HG03103 (cell line): ENCODE measurements around the gene ULK1.
A peak's percentile ranks its signal among the peaks of the same experiment; 100 is the strongest.
"Not testable (repeated sequence)": the region's sequence is repeated elsewhere in the genome, so short reads cannot be mapped to it uniquely, and the experiment has no call there.

Experiments used
- ATAC-seq: cut with Tn5 transposase; IDR thresholded peaks from one replicate; pipeline ENCODE4 v1.9.1; 2021; ENCODE audit warnings: low read depth; ENCODE audit not compliant: unreplicated experiment

The ULK1 gene

DNA sequence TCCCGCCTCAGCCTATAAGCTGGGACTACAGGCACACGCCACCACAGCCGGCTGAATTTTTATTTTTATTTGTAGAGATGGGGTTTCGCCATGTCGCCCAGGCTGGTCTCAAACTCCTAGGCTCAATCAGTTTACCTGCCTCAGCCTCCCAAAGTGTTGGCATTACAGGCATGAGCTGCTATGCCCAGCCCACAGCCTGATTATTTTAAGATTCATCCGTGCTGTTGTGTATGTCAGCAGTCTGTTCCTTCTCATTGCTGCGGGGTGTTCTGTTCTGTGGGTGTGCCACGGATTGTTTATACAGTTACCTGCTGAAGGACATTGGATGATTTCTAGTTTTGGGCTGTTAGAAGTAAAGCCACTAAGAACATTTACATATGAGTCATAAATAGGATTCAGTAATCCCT lies 45.7 kb downstream of the ULK1 start:
- ATAC-seq: no peak

DNA sequence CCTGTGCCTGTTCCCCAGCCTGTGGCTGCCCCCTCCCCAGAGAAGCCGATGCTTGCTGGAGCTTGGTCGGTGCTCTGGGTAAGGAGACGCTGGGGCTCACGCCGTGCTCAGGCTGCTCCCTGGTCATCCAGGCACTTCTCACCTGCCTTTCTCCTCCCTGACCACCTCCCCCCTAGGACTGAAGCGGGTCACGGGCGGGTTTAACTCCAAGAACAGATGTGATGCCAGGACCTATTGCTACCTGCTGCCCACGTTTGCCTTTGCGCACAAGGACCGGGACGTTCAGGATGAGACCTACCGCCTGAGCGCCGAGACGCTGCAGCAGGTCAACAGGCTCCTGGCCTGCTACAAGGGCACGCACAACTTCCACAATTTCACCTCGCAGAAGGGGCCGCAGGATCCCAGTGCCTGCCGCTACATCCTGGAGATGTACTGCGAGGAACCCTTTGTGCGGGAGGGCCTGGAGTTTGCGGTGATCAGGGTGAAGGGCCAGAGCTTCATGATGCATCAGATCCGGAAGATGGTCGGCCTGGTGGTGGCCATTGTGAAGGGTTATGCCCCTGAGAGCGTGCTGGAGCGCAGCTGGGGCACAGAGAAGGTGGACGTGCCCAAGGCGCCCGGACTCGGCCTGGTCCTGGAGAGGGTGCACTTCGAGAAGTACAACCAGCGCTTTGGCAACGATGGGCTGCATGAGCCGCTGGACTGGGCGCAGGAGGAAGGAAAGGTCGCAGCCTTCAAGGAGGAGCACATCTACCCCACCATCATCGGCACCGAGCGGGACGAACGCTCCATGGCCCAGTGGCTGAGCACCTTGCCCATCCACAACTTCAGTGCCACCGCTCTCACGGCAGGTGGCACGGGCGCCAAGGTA lies 46.9 kb downstream of the ULK1 start:
- ATAC-seq: no peak

DNA sequence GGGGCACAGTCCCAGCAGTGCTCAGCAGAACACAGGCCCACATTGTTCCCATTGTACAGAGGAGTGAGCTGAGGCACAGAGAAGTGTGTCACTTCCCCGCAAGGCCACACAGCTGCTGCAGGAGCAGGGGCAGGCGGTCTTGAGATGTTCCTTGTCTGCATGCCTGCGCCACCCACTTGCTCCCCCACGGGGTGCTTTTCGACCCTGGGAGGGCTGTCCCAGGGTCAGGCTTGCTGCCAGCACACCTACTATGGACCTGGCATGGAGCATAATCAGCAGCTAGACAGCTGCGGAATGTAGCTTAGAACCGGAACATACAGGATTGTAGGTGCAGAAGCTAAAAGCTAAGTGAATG lies 47.5 kb downstream of the ULK1 start:
- no peak for ATAC-seq

DNA sequence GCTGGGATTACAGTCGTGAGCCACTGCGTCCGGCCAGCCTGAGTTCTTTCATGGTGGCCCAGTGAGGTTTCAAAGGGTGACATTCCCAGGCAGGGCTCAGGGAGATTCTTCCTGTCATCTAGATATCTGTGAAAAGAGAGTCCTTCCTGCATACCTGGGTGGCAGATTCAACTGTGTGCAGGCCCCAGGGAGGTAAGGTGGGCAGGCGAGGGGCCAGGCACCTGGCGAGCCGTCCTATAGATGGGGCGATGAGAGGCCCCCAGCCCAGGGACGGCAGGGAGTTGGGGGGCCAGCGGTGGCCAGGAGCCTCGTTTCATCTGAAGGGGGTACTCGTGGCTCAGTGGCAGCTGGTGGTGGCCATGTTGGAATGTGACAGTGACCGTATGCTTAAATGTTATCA lies 48.2 kb downstream of the ULK1 start:
- no peak for ATAC-seq

DNA sequence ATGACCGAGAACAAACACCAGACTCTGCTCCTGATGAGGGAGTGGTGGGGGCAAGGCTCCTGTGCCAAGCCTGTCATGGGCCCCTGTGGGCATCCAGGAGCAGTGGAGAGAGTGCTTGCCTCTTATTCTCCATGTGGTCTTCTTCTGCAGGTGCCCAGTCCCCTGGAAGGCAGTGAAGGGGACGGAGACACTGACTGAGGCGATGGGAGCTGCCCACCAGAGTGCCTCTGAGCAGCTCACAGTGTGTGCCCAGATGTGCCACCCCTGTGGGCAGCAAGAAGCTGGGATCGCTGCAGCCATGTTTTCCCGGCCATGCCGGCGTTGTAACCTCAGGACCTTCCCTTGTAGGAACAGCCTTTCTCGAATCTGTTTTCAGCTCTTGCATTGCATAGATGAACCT lies 49.0 kb downstream of the ULK1 start:
- ATAC-seq: no peak

DNA sequence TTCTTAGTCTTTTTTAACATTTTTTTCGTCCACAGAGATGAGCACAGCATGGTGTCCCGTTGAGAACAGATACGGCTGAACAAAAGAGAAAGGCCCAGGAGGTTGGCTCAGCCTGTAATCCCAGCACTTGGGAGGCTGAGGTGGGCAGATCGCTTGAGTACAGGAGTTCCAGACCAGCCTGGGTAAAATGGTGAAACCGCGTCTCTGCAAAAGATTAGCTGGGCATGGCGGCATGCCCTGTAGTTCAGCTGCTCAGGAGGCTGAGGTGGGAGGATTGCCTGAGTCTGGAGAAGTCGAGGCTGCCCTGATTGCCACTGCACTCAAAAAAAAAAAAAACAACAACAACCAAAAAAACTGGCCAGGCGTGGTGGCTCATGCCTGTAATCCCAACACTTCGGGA lies 49.5 kb downstream of the ULK1 start:
- ATAC-seq: no peak

DNA sequence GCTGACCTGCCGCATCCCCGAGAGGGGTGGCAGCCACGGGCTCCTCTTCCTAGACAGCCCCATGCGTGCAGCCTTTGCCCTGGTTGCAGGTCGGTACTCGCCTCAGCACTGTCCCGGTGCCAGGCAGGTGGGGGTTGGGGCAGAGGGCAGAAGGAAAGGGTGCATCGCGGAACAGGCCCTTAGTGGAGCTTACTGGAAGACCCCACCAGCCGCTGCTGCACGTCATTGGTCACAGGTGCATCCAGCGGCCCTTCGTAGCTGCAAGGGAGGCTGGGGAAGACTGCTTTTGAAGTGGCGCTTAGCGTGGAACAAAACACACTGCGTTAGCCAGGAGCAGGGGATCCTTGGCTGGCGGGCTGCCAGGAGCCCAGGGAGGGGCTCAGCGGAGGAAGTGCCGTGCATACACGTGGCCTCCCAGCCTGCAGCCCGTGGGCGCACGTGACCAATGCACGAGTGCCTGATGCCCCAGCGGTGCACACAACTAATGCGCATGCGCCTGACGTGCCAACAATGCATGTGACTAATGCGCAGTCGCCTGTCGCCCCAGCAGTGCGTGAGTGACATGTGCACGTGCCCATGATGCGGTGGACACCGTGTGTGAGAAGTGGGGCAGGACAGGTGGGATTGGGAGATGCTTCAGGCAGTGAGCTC lies 50.3 kb downstream of the ULK1 start:
- no peak for ATAC-seq

DNA sequence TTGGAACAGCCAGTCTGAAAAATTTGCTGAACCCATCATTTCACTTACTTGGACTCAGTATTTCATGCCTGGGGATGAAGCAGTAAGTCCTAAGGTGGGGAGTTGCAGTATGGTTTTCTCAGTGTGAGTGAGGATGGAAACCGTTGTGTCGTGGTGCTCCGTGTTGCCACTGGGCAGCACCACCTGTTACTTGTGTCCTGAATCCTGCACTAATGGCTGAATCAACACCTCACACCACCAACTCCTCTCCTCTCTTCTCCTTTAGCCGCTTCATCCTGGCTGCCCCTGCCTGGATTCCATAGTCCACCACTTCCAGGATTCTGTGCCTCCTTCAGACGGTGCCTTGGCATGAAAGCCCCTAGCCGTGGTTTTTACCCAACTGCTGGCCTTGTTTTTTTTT lies 52.3 kb downstream of the ULK1 start:
- ATAC-seq: no peak

DNA sequence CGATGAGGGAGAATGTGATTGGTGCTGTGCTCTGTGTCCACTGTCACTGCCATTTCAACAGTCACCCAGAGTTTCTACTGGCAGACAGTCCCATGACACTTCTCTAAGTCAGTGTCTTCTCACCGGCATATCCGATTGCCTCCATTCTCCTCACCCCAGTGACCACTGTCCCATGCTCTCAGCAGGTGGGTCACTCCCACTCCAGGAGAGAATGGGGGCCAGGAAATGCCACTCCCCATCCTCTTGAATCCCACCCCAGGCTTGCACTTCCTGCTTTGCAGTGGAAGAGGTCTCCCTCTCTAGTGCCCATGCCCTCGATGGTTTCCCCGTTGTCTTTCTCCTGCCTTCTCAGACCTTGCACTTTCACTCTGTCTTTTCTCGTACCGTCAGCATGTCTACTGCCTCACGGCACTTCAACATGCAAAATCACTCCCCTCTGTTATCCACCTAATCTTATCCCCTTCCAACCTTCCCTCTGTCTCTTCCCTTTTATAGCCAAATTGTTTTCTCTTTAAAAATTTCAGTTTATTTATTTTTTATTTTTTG lies 53.1 kb downstream of the ULK1 start:
- no peak for ATAC-seq

DNA sequence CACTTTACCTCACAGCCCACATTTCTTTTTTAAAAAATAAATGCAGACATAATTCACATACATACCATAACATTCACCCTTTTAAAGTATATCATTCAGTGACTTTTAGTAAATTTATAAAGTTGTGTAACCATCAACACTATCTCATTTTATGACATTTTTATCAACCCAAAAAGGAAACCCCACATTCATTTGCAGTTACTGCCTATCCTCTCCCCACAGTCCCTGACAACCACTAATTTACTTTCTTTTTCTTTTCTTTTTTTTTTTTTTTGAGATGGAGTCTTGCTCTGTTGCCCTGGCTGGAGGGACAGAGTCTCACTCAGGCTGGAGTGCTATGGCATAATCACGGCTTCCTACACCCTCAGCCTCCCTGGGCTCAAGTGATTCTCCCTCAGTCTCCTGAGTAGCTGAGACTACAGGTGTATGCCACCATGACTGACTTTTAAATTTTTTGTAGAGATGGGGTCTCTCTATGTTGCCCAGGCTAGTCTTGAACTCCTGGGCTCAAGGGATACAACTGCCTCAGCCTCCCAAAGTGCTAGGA lies 53.8 kb downstream of the ULK1 start:
- ATAC-seq: no peak

DNA sequence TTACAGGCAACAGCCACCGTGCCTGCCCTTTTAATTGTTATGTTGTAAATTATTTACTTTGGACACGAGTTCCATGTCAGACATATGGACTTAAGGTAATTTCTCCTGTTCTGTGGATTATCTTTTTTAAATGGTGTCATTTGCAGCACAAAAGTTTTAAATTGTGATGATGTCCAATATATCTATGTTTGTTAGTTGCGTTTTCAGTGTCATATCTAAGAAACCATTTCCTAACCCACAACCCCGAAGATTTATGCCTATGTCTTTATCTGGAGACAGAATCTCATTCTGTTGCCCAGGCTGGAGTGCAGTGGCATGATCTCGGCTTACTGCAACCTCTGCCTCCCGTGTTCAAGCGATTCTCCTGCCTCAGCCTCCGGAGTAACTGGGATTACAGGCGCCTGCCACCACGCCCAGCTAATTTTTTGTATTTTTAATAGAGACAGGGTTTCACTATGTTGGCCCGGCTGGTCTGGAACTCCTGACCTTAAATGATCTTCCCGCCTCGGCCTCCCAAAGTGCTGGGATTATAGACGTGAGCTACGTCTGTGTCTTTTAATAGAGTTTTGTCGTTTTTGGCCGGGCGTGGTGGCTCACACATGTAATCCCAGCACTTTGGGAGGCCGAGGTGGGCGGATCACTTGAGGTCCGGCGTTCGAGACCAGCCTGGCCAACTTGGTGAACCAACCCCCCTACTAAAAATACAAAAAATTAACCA lies 54.5 kb downstream of the ULK1 start:
- not testable (repeated sequence) for ATAC-seq

DNA sequence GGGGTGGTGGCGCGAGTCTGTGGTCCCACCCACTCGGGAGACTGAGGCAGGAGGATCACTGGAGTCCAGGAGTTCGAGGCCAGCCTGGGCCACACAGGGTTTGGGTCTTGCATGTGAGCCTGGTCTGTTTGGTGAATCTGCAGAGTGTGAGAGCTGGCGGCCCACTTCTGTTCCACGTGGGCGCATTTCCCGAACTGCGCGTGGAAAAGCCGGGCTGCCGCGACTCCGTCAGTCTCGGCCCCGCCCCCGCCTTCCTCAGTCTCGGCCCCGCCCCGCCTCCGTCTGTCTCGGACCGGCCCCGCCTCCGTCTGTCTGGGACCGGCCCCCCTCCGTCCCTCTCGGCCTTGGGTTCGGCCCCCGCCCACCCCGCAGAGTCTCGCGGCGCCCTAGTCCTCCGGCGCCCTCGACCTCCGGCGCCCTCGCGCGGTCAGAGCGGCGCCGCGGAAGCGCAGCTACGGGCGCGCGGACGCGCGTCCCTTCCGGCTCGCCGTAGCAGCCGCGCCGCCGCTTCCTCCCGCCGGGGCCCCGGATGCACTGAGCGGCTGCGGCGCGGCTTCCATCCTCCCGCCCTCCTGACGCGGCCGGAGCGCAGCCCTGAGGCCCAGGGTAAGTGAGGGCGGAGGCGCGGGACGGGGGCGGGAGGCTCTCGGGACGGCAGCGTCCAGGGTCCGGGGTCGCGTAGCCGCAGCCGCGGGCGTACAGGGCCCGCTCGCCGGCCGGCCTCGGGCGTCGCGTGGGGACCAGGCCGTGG lies 55.2 kb downstream of the ULK1 start, which contains the start of gene EP400:
EP400 (plus strand) TSS at position 512 of the 751 bp plus-strand sequence. CDS start 10,678 bp downstream, outside the sequence.
- ATAC-seq: peak; percentile 92

DNA sequence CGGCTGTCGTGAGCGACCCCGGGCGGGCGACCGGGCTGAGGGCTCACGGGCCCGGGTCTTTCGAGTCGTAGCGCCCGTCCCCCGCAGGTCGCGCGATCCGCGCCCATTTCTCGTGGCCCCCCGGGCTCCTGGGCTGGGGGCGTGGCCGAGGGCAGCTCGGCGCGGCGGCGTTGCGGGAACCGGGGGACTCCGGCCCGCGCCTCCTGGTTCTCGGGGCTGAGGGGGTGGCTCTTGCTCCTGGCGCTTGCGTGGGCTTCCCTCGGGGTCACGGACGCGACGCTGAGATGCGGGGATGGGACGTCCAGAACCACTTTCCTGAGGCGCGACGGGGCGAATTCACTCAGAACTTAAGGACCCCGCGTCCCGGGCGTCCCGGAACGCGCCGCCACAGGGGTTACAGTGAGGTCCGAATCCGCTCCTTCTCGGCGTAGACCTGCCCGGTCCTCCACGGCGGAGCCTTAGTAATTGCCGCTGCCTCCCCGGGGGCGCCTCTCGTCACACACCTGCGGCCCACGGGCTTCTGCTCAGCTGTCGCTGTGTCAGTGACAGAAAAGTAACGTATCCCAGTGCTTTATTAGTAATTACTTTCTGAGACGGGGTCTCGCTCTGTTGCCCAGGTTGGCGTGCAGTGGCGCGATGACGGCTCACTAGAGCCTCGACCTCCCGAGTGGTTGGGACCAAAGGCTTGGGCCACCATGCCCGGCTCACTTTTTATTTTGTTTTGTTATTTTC lies 55.9 kb downstream of the ULK1 start:
- ATAC-seq: peak; percentile 27

DNA sequence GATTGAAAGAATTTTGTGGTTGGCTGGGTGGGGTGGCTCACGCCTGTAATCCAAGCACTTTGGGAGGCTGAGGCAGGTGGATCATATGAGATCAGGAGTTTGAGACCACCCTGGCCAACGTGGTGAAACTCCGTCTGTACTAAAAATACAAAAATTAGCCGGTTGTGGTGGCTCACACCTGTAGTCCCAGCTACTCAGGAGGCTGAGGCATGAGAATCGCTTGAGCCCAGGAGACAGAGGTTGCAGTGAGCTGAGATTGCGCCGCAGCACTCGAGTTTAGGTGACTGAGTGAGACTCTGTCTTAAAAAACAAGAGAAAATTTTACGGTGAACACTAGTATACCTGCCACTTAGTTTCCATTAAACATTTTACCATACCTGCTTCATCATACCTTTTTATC lies 59.4 kb downstream of the ULK1 start:
- not testable (repeated sequence) for ATAC-seq

DNA sequence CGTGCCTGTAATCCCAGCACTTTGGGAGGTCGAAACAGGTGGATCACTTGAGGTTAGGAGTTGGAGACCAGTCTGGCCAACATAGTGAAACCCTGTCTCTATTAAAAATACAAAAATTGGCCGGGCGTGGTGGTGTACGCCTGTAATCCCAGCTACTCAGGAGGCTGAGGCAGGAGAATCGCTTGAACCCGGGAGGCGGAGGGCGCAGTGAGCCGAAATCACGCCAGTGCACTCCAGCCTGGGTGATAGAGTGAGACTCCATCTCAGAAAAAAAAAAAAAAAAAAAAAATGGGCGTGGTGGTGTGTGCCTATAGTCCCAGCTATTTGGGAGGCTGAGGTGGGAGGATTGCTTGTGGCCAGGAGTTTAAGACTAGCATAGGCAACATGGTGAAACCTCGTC lies 60.0 kb downstream of the ULK1 start:
- ATAC-seq: not testable (repeated sequence)

DNA sequence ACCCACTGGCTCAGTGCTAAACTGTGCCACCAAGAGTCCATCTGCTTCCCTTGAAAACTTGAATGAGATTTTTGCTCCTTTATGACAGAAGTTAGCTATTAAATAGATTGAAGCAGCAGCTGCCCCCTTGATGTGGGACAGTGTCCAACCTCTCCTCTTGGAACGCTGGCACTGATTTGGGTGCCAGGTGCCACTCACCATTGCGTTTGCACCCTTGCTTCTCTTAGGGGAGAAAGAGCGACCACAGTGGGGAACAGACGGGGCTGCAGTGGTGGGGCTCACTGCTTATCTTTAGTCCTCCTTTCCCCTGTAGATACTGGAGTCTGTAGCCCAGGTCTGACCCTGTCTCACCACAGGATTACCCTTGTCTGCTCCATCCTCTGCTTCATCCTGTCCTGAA lies 64.7 kb downstream of the ULK1 start:
- ATAC-seq: no peak

DNA sequence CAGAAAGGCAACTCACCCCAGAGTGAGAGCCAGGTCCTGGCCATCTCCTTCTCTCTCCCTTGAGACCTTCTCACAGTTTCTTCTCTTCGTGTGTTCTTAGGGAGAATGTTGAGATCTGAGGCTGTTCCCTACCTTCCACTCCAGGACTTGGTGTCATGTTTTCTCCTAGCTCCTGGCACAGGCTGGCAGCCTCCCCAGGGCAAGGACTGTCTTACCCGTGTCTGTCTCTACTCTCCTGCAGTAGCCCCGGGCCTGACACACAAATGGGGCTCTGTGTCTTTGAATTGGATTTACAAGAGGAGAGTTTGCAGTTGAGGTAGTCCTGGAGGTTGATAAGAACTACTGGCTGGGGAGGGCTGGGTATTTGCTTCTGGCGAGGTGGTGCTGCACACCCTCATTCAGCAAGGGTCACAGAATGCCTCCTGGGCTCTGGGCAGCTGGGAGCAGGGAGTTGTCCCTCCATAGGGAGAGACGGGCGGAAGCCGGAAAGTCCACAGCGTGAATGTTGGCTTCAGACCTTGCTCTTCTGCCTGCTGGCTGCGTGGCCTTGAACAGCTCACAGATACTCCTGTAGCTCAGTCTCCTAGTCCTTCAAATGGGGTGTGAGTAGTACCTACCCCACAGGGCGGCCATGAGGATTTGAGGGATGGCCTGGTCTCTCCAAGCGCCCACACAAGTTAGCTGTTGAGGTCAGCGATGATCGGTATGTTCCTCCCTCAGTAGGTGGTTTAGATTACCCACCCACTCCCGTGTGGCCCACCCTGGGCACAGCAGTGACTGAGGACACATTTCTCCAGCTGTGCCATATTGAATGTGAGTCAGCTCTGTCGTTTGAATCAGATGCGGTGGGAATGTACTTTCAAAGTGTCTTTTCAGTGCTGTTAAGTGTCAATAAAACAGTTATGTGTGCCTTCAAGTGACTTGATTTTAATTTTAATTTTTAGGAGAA lies 65.5 kb downstream of the ULK1 start:
- ATAC-seq: no peak

DNA sequence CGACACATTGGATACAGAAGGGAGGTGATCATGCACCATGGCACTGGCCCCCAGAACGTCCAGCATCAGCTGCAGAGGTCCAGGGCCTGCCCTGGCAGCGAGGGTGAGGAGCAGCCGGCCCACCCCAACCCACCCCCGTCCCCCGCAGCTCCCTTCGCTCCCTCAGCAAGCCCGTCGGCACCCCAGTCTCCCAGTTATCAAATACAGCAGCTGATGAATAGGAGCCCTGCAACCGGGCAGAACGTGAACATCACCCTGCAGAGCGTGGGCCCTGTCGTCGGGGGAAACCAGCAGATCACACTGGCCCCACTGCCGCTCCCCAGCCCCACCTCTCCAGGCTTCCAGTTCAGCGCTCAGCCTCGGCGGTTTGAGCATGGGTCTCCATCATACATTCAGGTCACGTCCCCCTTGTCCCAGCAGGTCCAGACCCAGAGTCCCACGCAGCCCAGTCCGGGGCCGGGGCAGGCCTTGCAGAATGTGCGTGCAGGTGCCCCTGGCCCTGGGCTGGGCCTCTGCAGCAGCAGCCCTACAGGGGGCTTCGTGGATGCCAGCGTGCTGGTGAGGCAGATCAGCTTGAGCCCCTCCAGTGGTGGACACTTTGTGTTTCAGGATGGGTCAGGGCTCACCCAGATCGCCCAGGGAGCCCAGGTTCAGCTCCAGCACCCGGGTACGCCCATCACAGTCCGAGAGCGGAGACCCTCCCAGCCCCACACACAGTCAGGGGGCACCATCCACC lies 66.3 kb downstream of the ULK1 start:
- ATAC-seq: not testable (repeated sequence)
